ENCODE data around the gene FRMD5. TPM values are rescaled to one million over a fixed set of nuclear protein-coding genes. Genes with fewer than 3 reads are reported as not detected.

FRMD5 gene
- polyA plus RNA-seq, 1 experiment, result 5.2 TPM

DNA sequence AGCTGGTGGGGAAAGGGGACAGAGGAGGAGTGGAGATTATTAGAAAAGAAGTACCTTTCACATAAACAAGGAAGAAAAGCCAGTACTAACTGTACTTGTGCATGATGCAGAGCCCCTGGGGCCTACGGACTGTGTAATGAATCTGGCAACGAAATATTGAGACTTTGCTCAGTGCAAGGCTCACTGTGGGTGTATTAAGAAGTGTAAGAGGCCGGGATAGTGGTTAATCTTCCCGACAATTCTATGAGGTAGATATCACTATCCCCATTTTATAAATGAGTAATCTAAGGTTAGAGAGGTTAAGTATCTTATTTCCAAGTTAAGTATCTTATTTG, 278.8 kb downstream of the FRMD5 start:
- Histone ChIP-seq H3K4me3 (ENCODE audit: low read depth, low read length) (no peak overlapping the region), H3K27me3 (ENCODE audit: control insufficient read depth, insufficient read depth, low read length) (no peaks in the 10 kb centered on the region), H3K27ac (ENCODE audit: low read depth, low read length) (no peak overlapping the region), H3K9me3 (ENCODE audit: control insufficient read depth, insufficient read depth, low read length) (no peaks in the 10 kb centered on the region)
- POLR2A ChIA-PET, result no interaction called here
- CTCF ChIA-PET, result interaction anchor here (1.0 to 1.3 kb wide), 2 partner anchors 141 to 150 kb away, joined by 3 read pairs; no protein-coding TSS in a partner anchor
- DNase-seq (ENCODE audit: low read depth, low spot score), result no peak
- TF ChIP-seq, protein P1, sequence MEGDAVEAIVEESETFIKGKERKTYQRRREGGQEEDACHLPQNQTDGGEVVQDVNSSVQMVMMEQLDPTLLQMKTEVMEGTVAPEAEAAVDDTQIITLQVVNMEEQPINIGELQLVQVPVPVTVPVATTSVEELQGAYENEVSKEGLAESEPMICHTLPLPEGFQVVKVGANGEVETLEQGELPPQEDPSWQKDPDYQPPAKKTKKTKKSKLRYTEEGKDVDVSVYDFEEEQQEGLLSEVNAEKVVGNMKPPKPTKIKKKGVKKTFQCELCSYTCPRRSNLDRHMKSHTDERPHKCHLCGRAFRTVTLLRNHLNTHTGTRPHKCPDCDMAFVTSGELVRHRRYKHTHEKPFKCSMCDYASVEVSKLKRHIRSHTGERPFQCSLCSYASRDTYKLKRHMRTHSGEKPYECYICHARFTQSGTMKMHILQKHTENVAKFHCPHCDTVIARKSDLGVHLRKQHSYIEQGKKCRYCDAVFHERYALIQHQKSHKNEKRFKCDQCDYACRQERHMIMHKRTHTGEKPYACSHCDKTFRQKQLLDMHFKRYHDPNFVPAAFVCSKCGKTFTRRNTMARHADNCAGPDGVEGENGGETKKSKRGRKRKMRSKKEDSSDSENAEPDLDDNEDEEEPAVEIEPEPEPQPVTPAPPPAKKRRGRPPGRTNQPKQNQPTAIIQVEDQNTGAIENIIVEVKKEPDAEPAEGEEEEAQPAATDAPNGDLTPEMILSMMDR (IDR thresholded peaks at IDR 0.05; ENCODE audit: low read depth, low read length), result no peak

DNA sequence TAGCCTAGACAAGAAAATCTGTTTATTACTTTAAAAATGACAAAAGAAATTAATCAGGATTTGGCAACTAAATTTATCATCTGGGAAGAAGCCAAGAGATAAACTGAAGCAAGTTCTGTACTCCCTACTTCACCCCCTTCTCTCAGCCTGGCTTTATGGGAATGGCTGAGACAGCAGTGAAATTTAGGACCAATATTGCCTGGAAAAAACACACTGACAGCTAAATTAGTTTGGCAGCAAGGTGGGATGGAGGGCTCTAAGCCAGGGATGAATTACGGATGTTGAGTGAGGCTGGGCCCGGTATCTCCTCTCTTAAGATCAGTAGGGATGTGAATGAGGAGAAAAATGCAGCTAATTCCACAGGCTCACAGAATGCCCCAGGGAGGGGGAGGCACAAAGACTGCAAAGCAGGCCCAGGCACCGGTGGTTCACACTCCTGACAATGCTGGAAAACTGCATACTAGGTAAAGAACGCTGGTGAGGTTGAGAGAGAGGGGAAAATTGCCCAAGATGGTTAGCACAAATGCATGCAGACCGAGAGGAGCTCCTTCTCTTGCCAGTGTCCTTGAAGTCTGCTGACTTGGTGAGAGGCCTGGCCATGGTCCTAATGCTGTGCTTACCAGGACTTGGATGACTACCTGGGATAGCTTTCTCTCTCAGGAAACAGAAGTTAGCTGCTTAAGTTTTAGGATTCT, 279.3 kb downstream of the FRMD5 start:
- Histone ChIP-seq H3K4me3 (ENCODE audit: low read depth, low read length) (no peak overlapping the region), H3K27ac (ENCODE audit: low read depth, low read length) (no peak overlapping the region), H3K9me3 (ENCODE audit: control insufficient read depth, insufficient read depth, low read length) (no peaks in the 10 kb centered on the region), H3K27me3 (ENCODE audit: control insufficient read depth, insufficient read depth, low read length) (no peaks in the 10 kb centered on the region)
- TF ChIP-seq, protein P1 (IDR thresholded peaks at IDR 0.05; ENCODE audit: low read depth, low read length), result no peak
- ChIA-PET POLR2A (no interaction called here), CTCF (interaction anchor here (1.0 to 1.3 kb wide), 2 partner anchors 141 to 150 kb away, joined by 3 read pairs; no protein-coding TSS in a partner anchor)
- no peak for DNase-seq (ENCODE audit: low read depth, low spot score)

DNA sequence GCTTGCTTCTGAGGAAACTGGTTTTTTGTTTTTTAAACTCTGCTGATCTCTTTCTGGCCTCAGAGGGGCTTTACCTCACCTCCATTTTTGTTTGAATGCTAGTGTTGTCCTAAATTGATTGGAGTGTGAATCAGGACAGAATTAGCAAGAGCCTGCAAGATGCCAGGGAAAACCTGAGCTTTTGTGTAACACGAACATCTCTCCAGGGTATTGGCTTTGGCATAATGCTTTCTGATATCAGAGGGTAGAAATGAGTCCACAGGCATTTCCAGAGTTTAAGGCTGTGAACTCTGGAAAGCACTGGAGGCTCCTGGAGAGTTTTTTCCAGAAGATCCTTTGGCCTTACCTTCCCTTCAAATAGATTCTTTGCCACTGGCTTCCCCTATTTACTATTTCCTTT, 281.1 kb downstream of the FRMD5 start:
- TF ChIP-seq, protein P1 (IDR thresholded peaks at IDR 0.05; ENCODE audit: low read depth, low read length), result no peak
- Histone ChIP-seq H3K27me3 (ENCODE audit: control insufficient read depth, insufficient read depth, low read length) (no peaks in the 10 kb centered on the region), H3K9me3 (ENCODE audit: control insufficient read depth, insufficient read depth, low read length) (no peaks in the 10 kb centered on the region), H3K27ac (ENCODE audit: low read depth, low read length) (peak overlapping the region; percentile 91), H3K4me3 (ENCODE audit: low read depth, low read length) (no peak overlapping the region)
- ChIA-PET POLR2A (interaction anchor here (0.5 to 1.9 kb wide), 2 partner anchors 8 to 87 kb away, joined by 6 to 8 read pairs; no protein-coding TSS in a partner anchor), CTCF (interaction anchor here (0.6 to 2.5 kb wide), 6 partner anchors 10 to 621 kb away, joined by 3 to 12 read pairs (median 5); no protein-coding TSS in a partner anchor)
- no peak for DNase-seq (ENCODE audit: low read depth, low spot score)

DNA sequence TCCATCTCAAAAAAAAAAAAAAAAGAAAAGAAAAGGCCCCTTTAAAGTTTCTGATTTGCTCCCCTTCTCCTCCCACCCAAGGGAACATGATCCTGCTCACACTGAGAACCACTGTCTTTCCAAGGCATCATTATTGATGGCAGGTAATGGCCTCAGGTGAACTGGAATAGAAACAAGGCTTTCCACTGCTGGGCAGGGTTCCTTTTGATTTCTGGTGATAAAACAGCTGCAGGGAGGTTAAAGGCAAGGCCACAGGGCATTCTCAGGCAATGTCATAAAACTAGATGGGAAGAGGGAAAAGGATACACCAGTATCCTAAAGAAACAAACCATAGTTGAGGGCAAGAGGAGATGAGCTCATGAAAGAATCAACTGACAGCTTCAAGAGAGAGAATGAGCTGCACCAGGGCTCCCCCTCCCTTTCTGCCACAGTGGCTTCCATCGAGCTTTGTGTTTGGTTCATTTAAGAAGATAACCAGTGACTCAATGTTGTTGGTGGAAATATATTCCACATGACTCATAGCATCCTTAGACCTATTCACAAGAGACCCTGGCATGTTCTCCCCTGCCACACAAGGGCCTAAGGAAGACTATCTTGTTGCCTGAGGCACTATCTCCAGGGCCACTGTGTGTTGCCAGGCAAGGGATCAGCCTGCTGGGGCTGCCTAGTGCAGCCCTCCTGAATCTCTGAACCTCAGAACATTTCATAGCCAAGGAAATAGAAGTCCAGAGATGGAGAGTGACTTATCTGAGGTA, 281.9 kb downstream of the FRMD5 start:
- ChIA-PET POLR2A (interaction anchor here (0.5 to 1.9 kb wide), 4 partner anchors 9 to 87 kb away, joined by 3 to 8 read pairs (median 5); no protein-coding TSS in a partner anchor), CTCF (interaction anchor here (1.5 to 2.5 kb wide), 3 partner anchors 9 to 306 kb away, joined by 4 to 12 read pairs (median 11); no protein-coding TSS in a partner anchor)
- H3K4me3 ChIP-seq (ENCODE audit: low read depth, low read length), result no peak overlapping the region
- H3K27ac ChIP-seq (ENCODE audit: low read depth, low read length), result peak overlapping the region; percentile 91
- TF ChIP-seq, protein P1 (IDR thresholded peaks at IDR 0.05; ENCODE audit: low read depth, low read length), result no peak; the same call in 1 of the 2 replicates
- DNase-seq (ENCODE audit: low read depth, low spot score), result peak; percentile 90
- H3K9me3 ChIP-seq (ENCODE audit: control insufficient read depth, insufficient read depth, low read length), result no peaks in the 10 kb centered on the region
- no peaks in the 10 kb centered on the region for H3K27me3 ChIP-seq (ENCODE audit: control insufficient read depth, insufficient read depth, low read length)

Measured in AG04450 (cell line).